HCT116 (cell line): ENCODE measurements around the gene CHID1. TPM values are rescaled to one million over a fixed set of nuclear protein-coding genes. Genes with fewer than 3 reads are reported as not detected.
A peak's percentile ranks its signal among the peaks of the same experiment; 100 is the strongest.

ENCODE experiments used
- ATAC-seq: fragments of 200-7000 bp; cut with Tn5 transposase; 2 replicates; pipeline ENCODE4 v1.9.1; 2020; ENCODE audit warnings: mild to moderate bottlenecking, moderate library complexity
- BruUV-seq: library from RNA; stranded (reverse); fragments of 400-500 nt; replicated peaks from 2 replicates; lab custom pipeline; 2021; lab: Mats Ljungman, UMichigan
- CTCF ChIA-PET: fragments of 300-600 bp; sonication (Branson Sonifier 250); formaldehyde crosslinking; loops from one replicate; lab custom pipeline; 2021; ENCODE audit warnings: antibody characterized with exemption; lab: Charles Lee
- POLR2A ChIA-PET: fragments of 300-600, 350-600 bp; sonication (Branson Sonifier 250); formaldehyde crosslinking; loops from one replicate; lab custom pipeline; 2021; ENCODE audit warnings: antibody characterized with exemption; lab: Charles Lee
- RAD21 ChIA-PET, 2 experiments: fragments of 300-600 bp; sonication (Branson Sonifier 250); formaldehyde crosslinking; loops; one replicate each; lab custom pipeline; 2023; ENCODE audit warnings: low total read pairs in 2 of 2; ENCODE audit not compliant: uncharacterized antibody in 2 of 2, unreplicated experiment in 2 of 2, low non-redundant PET in 1 of 2; lab: Charles Lee
- DNase-seq: peaks from one replicate; pipeline ENCODE4 v3.0.0-alpha.2; 2010; ENCODE audit warnings: low read depth, low spot score
- H2AFZ ChIP-seq: fragments of 200-600 bp; shearing (Covaris generic), sonication (generic); 2 replicates; pipeline ENCODE4 v1.6.1; 2017; ENCODE audit warnings: low read depth, mixed run types, mixed read lengths, antibody characterized with exemption, low read length; ENCODE audit not compliant: poor library complexity, severe bottlenecking
- H3K27ac ChIP-seq: 2 replicates; pipeline ENCODE4 v1.5.1; 2012; ENCODE audit warnings: low read depth, low read length
- H3K27me3 ChIP-seq: fragments of 200-600 bp; sonication (generic); 2 replicates; pipeline ENCODE4 v1.6.1; 2016; ENCODE audit warnings: mixed run types, low read length, mixed read lengths; ENCODE audit not compliant: insufficient read depth
- H3K36me3 ChIP-seq, 2 experiments: fragments of 200-500 bp in 1 of 2; fragments of 200-600 bp in 1 of 2; sonication (Bioruptor generic) in 1 of 2; sonication (generic) in 1 of 2; 2 replicates each; pipeline versions ENCODE4 v1.5.1 to v1.6.1; 2014 to 2016; ENCODE audit warnings: low read length in 2 of 2, inconsistent platforms in 1 of 2, mixed read lengths in 1 of 2, mixed run types in 1 of 2; ENCODE audit not compliant: insufficient read depth in 2 of 2, control insufficient read depth in 1 of 2
- H3K4me1 ChIP-seq, 2 experiments: fragments of 200-600 bp in 1 of 2; sonication (generic) in 1 of 2; 2 replicates each; pipeline versions ENCODE4 v1.5.1 to v1.6.1; 2012 to 2017; ENCODE audit warnings: low read length in 2 of 2, inconsistent platforms in 1 of 2, mild to moderate bottlenecking in 1 of 2, mixed read lengths in 1 of 2, mixed run types in 1 of 2, moderate library complexity in 1 of 2; ENCODE audit not compliant: insufficient read depth in 2 of 2, control insufficient read depth in 1 of 2
- H3K4me2 ChIP-seq: fragments of 200-600 bp; sonication (generic); 2 replicates; pipeline ENCODE4 v1.6.1; 2017; ENCODE audit warnings: mixed run types, low read length, mixed read lengths
- H3K4me3 ChIP-seq, 2 experiments: fragments of 200-600 bp in 1 of 2; sonication (generic) in 1 of 2; replicated peaks in 1 of 2; 2 replicates each; pipeline ENCODE4 v1.5.1; 2011 to 2016; ENCODE audit warnings: low read length in 2 of 2, control low read depth in 1 of 2, low read depth in 1 of 2, mild to moderate bottlenecking in 1 of 2, mixed read lengths in 1 of 2, mixed run types in 1 of 2
- H3K79me2 ChIP-seq: fragments of 200-600 bp; sonication (generic); 2 replicates; pipeline ENCODE4 v1.6.1; 2017; ENCODE audit warnings: mild to moderate bottlenecking, mixed run types, low read length, moderate library complexity, mixed read lengths; ENCODE audit not compliant: insufficient read depth
- H3K9ac ChIP-seq: fragments of 200-600 bp; sonication (generic); 2 replicates; pipeline ENCODE4 v1.6.1; 2016; ENCODE audit warnings: low read length, mixed read lengths
- H3K9me2 ChIP-seq: fragments of 200-600 bp; sonication (generic), shearing (Covaris generic); 2 replicates; pipeline ENCODE4 v1.6.1; 2017; ENCODE audit warnings: mixed run types, mild to moderate bottlenecking, moderate library complexity; ENCODE audit not compliant: insufficient read depth
- H3K9me3 ChIP-seq, 2 experiments: fragments of 200-500 bp in 1 of 2; fragments of 200-600 bp in 1 of 2; sonication (Bioruptor generic) in 1 of 2; sonication (generic) in 1 of 2; 2 replicates each; pipeline ENCODE4 v1.6.1; 2014 to 2017; ENCODE audit warnings: low read length in 2 of 2, mixed read lengths in 2 of 2, inconsistent platforms in 1 of 2, low read depth in 1 of 2, mild to moderate bottlenecking in 1 of 2, mixed run types in 1 of 2, moderate library complexity in 1 of 2; ENCODE audit not compliant: control insufficient read depth in 1 of 2, insufficient read depth in 1 of 2
- H4K20me1 ChIP-seq: fragments of 200-600 bp; sonication (generic), shearing (Covaris generic); 2 replicates; pipeline ENCODE4 v1.6.1; 2017; ENCODE audit warnings: mixed run types, mild to moderate bottlenecking, moderate library complexity; ENCODE audit not compliant: insufficient read depth
- CEBPB ChIP-seq: IDR thresholded peaks from 2 replicates; pipeline ENCODE4 v1.6.1; 2012; ENCODE audit warnings: low read depth
- ELF1 ChIP-seq: IDR thresholded peaks from 2 replicates; pipeline ENCODE4 v1.6.1; 2012; ENCODE audit warnings: low read depth, borderline replicate concordance
- FOSL1 ChIP-seq: IDR thresholded peaks from 2 replicates; pipeline ENCODE4 v1.6.1; 2012; ENCODE audit warnings: low read depth
- POLR2AphosphoS5 ChIP-seq: IDR thresholded peaks from 2 replicates; pipeline ENCODE4 v1.6.1; 2011; ENCODE audit warnings: mild to moderate bottlenecking, low read depth, low read length, moderate library complexity
- REST ChIP-seq: IDR thresholded peaks from 2 replicates; pipeline ENCODE4 v1.6.1; 2012; ENCODE audit warnings: low read depth
- SIN3A ChIP-seq: IDR thresholded peaks from 2 replicates; pipeline ENCODE4 v1.6.1; 2012; ENCODE audit warnings: low read depth
- SP1 ChIP-seq: IDR thresholded peaks from 2 replicates; pipeline ENCODE4 v1.6.1; 2012; ENCODE audit warnings: low read depth
- TCF7L2 ChIP-seq: IDR thresholded peaks from 2 replicates; pipeline ENCODE4 v1.7.0; 2011; ENCODE audit warnings: borderline replicate concordance, inconsistent platforms; ENCODE audit not compliant: insufficient read depth, insufficient read length; ENCODE audit errors: extremely low read depth
- ZFX ChIP-seq: fragments of 450-650 bp; IDR thresholded peaks from 2 replicates; pipeline ENCODE4 v1.6.1; 2017
- intact Hi-C: fragments of 100-400 bp; cut with micrococcal nuclease; formaldehyde crosslinking; loops from 2 replicates; pipeline ENCODE4 v1.10.0; 2022
- total RNA-seq: library from RNA; stranded (reverse); gene quantifications from one replicate; pipeline ENCODE4 v1.2.1, GENCODE V29; 2021; ENCODE audit not compliant: unreplicated experiment
- TF ChIP-seq, protein P1 (sequence below): IDR thresholded peaks from 2 replicates; pipeline ENCODE4 v1.6.1; 2012
- TF ChIP-seq, protein P2 (sequence below): IDR thresholded peaks from 2 replicates; pipeline ENCODE4 v1.6.1; 2011; ENCODE audit warnings: mild to moderate bottlenecking, low read length, moderate library complexity; ENCODE audit not compliant: insufficient replicate concordance; ENCODE audit errors: extremely low read depth

CHID1 gene
- total RNA-seq, 1 experiment from 2014 or later = 102 TPM

GRCh38 chr11:836274-836673 is 74.3 kb downstream of the CHID1 start:
- ATAC-seq (no peak), DNase-seq (no peak)
- Histone ChIP-seq H3K9me2 (no peaks in the 10 kb centered on the region), H3K27me3 (no peaks in the 10 kb centered on the region), H4K20me1 (peaks cover 23% of the 10 kb centered on the region; the same call in 1 of the 2 replicates), H3K27ac (peak overlapping the region; percentile 97), H2AFZ (no peak overlapping the region), H3K79me2 (peaks cover 80% of the 10 kb centered on the region), H3K9ac (no peak overlapping the region), H3K36me3 (peaks cover 3 to 44% of the 10 kb centered on the region in 2 experiments; a peak in 3 of 4 replicates), H3K4me1 (peaks cover 43 to 84% of the 10 kb centered on the region in 2 experiments), H3K4me3 (no peak overlapping the region), H3K4me2 (no peak overlapping the region), H3K9me3 (no peaks in the 10 kb centered on the region)
- RAD21 ChIA-PET = no interaction called here
- POLR2A ChIA-PET = no interaction called here
- no peak for TF ChIP-seq FOSL1
- no peak for TF ChIP-seq CEBPB
- TF ChIP-seq, protein P1, sequence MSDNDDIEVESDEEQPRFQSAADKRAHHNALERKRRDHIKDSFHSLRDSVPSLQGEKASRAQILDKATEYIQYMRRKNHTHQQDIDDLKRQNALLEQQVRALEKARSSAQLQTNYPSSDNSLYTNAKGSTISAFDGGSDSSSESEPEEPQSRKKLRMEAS = no peak
- no peak for TF ChIP-seq SIN3A
- CTCF ChIA-PET = no interaction called here
- intact Hi-C loops = no loop called here
- no TSS peak for BruUV-seq

DNA sequence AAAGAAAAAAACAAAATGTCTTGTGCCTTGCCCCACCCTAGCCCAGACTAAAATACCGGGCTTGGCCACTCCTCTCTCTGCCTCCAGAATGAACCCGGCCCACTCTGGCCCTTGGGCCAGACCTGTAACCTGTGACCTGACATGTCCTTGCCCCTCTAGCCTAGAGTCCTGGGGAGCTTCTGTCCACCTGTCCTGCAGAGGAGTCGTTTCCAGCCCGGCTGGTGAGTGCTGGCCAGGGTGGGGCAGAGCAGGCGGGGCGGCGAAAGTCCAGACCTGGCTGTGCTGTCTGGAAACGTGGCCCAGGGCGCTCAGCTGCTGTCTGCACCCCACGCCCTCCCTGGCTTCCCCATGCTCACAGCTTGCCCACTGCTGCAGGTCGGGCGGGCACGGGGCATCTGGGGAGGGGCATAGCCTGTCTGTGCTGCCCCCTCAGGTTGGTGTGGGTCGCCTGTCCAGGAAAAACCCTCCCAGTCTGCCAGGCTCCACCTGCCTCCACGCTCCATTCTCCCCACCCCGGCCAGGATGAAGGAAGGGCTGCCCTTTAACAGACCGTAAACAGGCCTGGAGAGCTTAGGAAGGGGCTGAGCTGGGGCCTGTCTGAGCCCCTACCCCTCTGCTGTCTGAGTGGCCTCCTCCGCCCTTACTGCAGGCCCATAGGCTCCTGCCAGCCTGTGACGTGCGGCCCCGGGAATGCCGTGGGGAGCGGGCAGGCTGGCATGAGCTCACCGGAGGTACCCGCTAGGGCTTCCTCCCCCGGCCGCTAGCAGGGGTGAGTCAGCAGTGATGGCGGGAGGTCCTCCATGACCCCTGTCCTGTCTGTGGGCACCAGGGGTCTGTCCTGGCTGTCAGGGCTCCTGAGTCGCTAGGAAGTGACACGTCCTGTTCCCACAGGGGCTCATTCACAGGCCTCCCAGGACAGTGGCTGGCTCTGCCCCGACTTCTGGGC is 76.0 kb downstream of the CHID1 start:
- H3K9ac ChIP-seq = peak overlapping the region; percentile 93
- intact Hi-C loops = no loop called here
- peaks cover 35 to 72% of the 10 kb centered on the region in 2 experiments for H3K4me1 ChIP-seq
- TF ChIP-seq TCF7L2 (no peak), POLR2AphosphoS5 (peak; percentile 72; the same call in 1 of the 2 replicates), ZFX (peak; percentile 14; the same call in 1 of the 2 replicates), CEBPB (no peak), REST (no peak), SP1 (no peak), ELF1 (no peak)
- TF ChIP-seq, protein P2, sequence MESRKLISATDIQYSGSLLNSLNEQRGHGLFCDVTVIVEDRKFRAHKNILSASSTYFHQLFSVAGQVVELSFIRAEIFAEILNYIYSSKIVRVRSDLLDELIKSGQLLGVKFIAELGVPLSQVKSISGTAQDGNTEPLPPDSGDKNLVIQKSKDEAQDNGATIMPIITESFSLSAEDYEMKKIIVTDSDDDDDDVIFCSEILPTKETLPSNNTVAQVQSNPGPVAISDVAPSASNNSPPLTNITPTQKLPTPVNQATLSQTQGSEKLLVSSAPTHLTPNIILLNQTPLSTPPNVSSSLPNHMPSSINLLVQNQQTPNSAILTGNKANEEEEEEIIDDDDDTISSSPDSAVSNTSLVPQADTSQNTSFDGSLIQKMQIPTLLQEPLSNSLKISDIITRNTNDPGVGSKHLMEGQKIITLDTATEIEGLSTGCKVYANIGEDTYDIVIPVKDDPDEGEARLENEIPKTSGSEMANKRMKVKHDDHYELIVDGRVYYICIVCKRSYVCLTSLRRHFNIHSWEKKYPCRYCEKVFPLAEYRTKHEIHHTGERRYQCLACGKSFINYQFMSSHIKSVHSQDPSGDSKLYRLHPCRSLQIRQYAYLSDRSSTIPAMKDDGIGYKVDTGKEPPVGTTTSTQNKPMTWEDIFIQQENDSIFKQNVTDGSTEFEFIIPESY = peak; percentile 40

More for the DNA sequence above, 76.0 kb downstream of the CHID1 start:
- ChIA-PET CTCF (interaction anchor here (1.1 kb wide), 2 partner anchors 9 to 22 kb away, joined by 3 to 5 read pairs; no protein-coding TSS in a partner anchor), POLR2A (interaction anchor here (0.6 to 2.2 kb wide), 10 partner anchors 9 to 259 kb away, joined by 3 to 26 read pairs (median 4); partner anchors contain the start of genes PIDD1 and RPLP2), RAD21 (interaction anchor here (0.9 to 1.1 kb wide), 2 partner anchors 9 kb away, joined by 3 read pairs; no protein-coding TSS in a partner anchor)
- Histone ChIP-seq H3K27me3 (no peaks in the 10 kb centered on the region), H3K9me3 (no peaks in the 10 kb centered on the region), H3K9me2 (no peaks in the 10 kb centered on the region), H4K20me1 (peaks cover 11% of the 10 kb centered on the region; the same call in 1 of the 2 replicates), H3K79me2 (peaks cover 64% of the 10 kb centered on the region), H3K4me3 (peak overlapping the region; percentile 82 to 90), H3K36me3 (peaks cover 3 to 29% of the 10 kb centered on the region in 2 experiments; a peak in 2 of 4 replicates), H3K4me2 (peak overlapping the region; percentile 96), H3K27ac (peak overlapping the region; percentile 96), H2AFZ (no peak overlapping the region)
- peak; percentile 72 for DNase-seq
- ATAC-seq = peak; percentile 63
- BruUV-seq = TSS peak; percentile 70
